NB4 (cell line): ENCODE results near the gene GNAI1.

Source experiments
- POLR2A ChIP-seq: IDR thresholded peaks from 2 replicates; pipeline ENCODE4 v1.6.1; 2011; ENCODE audit warnings: mild to moderate bottlenecking; ENCODE audit not compliant: insufficient read length; ENCODE audit errors: extremely low read depth
- TF ChIP-seq, protein P1 (sequence below): IDR thresholded peaks from one replicate; pipeline ENCODE4 v1.5.1; 2012; ENCODE audit warnings: low read depth, low read length
- TF ChIP-seq, protein P2 (sequence below): IDR thresholded peaks from 2 replicates; pipeline ENCODE4 v1.6.1; 2011; ENCODE audit warnings: low read depth, low read length

DNA sequence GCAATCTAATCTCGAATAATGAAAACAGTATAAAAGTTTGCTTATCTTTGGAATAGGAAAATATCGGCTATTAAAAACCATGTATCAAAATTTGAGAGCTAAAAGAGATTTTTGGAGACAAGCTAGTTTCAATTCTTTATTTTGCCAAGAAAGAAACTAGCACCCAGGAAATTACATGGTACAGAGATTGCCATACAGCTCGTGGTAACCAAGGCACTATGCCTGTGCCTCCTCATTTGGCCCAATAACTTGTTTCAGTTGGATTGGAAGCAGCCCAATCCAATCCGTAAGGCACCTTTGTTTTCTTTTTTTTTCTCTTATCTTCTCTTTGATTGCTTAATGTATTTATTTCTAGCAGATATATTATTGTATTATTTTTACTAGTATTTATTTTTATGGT, 55.0 kb downstream of the GNAI1 start:
- TF ChIP-seq, protein P1, sequence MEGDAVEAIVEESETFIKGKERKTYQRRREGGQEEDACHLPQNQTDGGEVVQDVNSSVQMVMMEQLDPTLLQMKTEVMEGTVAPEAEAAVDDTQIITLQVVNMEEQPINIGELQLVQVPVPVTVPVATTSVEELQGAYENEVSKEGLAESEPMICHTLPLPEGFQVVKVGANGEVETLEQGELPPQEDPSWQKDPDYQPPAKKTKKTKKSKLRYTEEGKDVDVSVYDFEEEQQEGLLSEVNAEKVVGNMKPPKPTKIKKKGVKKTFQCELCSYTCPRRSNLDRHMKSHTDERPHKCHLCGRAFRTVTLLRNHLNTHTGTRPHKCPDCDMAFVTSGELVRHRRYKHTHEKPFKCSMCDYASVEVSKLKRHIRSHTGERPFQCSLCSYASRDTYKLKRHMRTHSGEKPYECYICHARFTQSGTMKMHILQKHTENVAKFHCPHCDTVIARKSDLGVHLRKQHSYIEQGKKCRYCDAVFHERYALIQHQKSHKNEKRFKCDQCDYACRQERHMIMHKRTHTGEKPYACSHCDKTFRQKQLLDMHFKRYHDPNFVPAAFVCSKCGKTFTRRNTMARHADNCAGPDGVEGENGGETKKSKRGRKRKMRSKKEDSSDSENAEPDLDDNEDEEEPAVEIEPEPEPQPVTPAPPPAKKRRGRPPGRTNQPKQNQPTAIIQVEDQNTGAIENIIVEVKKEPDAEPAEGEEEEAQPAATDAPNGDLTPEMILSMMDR, result no peak
- TF ChIP-seq, protein P2, sequence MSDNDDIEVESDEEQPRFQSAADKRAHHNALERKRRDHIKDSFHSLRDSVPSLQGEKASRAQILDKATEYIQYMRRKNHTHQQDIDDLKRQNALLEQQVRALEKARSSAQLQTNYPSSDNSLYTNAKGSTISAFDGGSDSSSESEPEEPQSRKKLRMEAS, result no peak
- TF ChIP-seq POLR2A, result no peak
